ENCODE measurements around the gene HRH2. TPM values are rescaled to one million over a fixed set of nuclear protein-coding genes. Genes with fewer than 3 reads are reported as not detected.
"Not testable (repeated sequence)": the region's sequence is repeated elsewhere in the genome, so short reads cannot be mapped to it uniquely, and the experiment has no call there.

HRH2 gene
- total and polyA plus RNA-seq, 9 of the 15 experiments (the other 6 are each of a cell fraction or from before 2014, with no cell fraction given): 0.04 TPM; not detected in 8

DNA sequence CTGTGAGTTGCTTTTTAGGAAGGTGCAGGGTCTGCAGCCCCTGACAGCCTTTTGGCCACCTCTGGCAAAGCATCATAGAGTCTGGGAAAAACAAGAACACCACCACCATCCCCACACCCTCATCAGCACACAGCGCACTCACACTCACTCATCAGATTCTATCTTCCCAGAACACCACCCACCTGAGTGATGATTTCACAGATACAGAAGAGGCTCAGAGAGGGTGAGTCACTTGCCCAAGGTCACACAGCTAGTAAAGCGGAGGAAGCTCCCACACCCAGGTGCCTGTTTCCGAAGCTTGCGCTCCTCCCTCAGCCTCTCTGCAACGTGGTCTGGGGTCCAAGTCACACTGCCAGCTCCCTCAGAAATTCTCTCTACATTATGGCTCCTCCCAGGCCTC lies 41.8 kb upstream of the HRH2 start (continued):
- TF ChIP-seq, protein P1, sequence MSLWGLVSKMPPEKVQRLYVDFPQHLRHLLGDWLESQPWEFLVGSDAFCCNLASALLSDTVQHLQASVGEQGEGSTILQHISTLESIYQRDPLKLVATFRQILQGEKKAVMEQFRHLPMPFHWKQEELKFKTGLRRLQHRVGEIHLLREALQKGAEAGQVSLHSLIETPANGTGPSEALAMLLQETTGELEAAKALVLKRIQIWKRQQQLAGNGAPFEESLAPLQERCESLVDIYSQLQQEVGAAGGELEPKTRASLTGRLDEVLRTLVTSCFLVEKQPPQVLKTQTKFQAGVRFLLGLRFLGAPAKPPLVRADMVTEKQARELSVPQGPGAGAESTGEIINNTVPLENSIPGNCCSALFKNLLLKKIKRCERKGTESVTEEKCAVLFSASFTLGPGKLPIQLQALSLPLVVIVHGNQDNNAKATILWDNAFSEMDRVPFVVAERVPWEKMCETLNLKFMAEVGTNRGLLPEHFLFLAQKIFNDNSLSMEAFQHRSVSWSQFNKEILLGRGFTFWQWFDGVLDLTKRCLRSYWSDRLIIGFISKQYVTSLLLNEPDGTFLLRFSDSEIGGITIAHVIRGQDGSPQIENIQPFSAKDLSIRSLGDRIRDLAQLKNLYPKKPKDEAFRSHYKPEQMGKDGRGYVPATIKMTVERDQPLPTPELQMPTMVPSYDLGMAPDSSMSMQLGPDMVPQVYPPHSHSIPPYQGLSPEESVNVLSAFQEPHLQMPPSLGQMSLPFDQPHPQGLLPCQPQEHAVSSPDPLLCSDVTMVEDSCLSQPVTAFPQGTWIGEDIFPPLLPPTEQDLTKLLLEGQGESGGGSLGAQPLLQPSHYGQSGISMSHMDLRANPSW (CRISPR knock-in tag; IDR thresholded peaks at IDR 0.05): no peak
- TF ChIP-seq CHCHD3 (CRISPR knock-in tag; IDR thresholded peaks at IDR 0.05): no peak
- no peak for TF ChIP-seq ESRRB (CRISPR knock-in tag; IDR thresholded peaks at IDR 0.05; ENCODE audit: borderline replicate concordance)
- TF ChIP-seq, protein P2, sequence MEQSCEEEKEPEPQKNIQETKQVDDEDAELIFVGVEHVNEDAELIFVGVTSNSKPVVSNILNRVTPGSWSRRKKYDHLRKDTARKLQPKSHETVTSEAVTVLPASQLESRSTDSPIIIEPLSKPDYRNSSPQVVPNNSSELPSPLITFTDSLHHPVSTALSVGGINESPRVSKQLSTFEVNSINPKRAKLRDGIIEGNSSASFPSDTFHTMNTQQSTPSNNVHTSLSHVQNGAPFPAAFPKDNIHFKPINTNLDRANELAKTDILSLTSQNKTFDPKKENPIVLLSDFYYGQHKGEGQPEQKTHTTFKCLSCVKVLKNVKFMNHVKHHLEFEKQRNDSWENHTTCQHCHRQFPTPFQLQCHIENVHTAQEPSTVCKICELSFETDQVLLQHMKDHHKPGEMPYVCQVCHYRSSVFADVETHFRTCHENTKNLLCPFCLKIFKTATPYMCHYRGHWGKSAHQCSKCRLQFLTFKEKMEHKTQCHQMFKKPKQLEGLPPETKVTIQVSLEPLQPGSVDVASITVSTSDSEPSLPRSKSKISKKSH (CRISPR knock-in tag; IDR thresholded peaks at IDR 0.05): no peak
- TF ChIP-seq ZFP30 (CRISPR knock-in tag; IDR thresholded peaks at IDR 0.05; ENCODE audit: borderline replicate concordance): no peak
- no peak for TF ChIP-seq TRIM28 (IDR thresholded peaks at IDR 0.05)
- no peak for TF ChIP-seq KHSRP (IDR thresholded peaks at IDR 0.05)

DNA sequence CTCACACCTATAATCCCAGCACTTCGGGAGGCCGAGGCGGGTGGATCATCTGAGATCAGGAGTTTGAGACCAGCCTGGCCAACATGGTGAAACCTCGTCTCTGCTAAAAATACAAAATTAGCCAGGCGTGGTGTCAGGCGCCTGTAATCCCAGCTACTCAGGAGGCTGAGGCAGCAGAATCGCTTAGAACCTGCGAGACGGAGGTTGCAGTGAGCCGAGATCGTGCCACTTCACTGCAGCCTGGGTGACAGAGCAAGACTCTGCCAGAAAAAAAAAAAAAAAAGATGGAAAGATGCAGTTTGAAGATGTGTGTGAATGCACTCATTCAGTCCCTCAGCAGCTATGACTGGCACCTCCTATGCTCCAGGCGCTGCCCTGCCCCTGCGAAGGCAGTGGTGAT lies 41.3 kb upstream of the HRH2 start:
- H2AFZ ChIP-seq (ENCODE audit: low read depth, low read length); H3K9ac ChIP-seq (ENCODE audit: insufficient read depth in 1 of 2, low read depth in 2 of 2, low read length in 2 of 2); H3K4me3 ChIP-seq; H3K36me3 ChIP-seq (ENCODE audit: control insufficient read depth, insufficient read depth, low read length); FAIRE-seq; intact Hi-C loops (cut with micrococcal nuclease); POLR2A ChIA-PET; H3K4me1 ChIP-seq (replicated peaks in 1 of 2; ENCODE audit: control insufficient read depth in 2 of 2, insufficient read depth in 2 of 2, low read length in 2 of 2); H3K4me2 ChIP-seq (ENCODE audit: insufficient read depth, low read length); H3K79me2 ChIP-seq (ENCODE audit: control insufficient read depth, insufficient read depth, low read length); H3K27ac ChIP-seq (ENCODE audit: extremely low read depth, low read depth, low read length); CTCF ChIA-PET (ENCODE audit: low intra/inter-chr PET ratio); BruUV-seq (replicated peaks); in situ Hi-C loops (cut with MboI); H3K9me3 ChIP-seq (replicated peaks; ENCODE audit: control insufficient read depth, insufficient read depth, low read depth, low read length); H3K9me1 ChIP-seq (ENCODE audit: control insufficient read depth, insufficient read depth, low read length); DNase-seq (ENCODE audit: extremely low read depth in 1 of 4, low spot score in 3 of 4); H4K20me1 ChIP-seq (replicated peaks; ENCODE audit: control insufficient read depth, insufficient read depth, low read length); ATAC-seq: not testable (repeated sequence)
- 2% methylated on average over 11 of the region's 13 CpGs for WGBS (ENCODE audit: insufficient coverage, low coverage, missing lambda C conversion rate)
- H3K27me3 ChIP-seq (ENCODE audit: control insufficient read depth in 2 of 2, insufficient read depth in 2 of 2, low read length in 2 of 2): peaks cover 0 to 14% of the 10 kb centered on the region in 2 experiments; a peak in 1 of 5 replicates
